Fibroblast of skin of right quadriceps (primary cell): Measurements from ENCODE around the gene DCLK1.

Experiments used
- DNase-seq: peaks from one replicate; pipeline ENCODE4 v3.0.0-alpha.2; 2013

Gene DCLK1

GRCh38 chr13:35732565-35732964 is 398.6 kb downstream of the DCLK1 start:
- no peak for DNase-seq

DNA sequence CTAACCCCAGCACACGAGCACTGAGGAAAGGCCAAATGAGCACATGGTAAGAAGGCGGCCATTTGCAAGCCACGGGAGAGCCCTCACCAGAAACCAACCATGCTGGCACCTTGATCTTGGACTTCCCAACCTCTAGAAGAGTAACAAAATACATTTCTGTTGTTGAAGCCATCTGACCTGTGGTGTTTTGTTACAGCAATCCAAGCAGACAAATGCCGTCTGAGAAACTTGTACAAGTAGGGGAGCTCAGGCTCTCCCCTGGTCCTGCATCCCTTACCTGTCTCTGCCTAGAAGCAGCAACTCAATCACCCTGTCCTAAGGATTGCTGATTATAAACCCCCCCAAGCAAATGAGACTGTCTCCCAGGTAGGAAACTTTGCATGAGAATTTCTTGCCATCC is 399.7 kb downstream of the DCLK1 start:
- no peak for DNase-seq

DNA sequence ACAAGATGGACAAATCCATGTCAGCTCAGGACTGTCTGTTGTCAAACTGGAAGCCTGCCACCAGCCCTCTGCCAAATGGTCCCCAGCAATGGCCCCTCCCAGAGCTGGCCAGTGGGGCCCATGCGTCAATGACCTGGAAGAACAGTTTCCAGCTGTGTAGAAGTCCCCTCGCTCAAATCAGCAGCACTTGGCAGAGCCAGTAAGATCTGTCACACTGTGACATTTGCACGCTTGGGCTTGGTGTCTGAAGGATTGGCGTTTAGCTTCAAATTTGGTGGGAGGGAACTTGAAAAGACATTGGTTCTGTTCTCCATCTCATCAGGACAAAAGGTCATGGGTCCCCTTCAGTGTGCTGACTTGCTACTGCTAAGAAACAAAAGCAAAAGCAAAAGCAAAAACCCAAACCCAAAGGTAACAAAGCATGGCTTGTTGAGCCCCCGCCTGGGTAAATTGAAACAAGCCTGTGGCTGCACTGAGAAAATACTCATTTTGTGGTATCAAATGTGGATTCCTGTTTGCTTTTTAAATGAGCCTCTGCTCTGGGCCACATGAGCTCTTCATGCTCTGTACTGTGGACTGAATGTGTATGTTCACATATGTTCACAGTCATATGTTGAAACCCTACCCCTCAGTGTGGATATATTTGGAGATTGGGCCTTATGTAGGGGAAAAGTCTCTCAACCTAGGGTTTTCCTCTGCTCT is 401.1 kb downstream of the DCLK1 start:
- DNase-seq: no peak

DNA sequence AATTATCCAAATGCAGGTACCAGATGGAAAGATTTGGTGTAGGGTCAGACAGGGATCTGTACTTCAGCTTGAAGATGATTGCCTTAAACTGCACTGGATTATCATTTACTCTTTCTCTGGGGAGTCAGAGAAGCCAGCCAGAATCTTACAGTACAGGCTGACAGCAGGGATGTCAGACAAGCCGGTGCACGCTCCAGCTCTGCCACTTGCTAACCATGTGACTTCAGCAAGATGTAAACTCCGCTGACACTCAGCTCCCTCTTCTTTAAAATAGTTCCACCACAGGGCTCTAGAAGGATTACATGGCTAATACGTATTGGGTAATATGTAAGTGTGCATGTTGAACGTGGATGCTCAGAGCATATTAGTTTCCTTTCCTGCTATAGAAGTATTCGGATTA is 403.3 kb downstream of the DCLK1 start:
- no peak for DNase-seq

GRCh38 chr13:35724446-35724845 is 406.7 kb downstream of the DCLK1 start:
- peak; percentile 39 for DNase-seq

DNA sequence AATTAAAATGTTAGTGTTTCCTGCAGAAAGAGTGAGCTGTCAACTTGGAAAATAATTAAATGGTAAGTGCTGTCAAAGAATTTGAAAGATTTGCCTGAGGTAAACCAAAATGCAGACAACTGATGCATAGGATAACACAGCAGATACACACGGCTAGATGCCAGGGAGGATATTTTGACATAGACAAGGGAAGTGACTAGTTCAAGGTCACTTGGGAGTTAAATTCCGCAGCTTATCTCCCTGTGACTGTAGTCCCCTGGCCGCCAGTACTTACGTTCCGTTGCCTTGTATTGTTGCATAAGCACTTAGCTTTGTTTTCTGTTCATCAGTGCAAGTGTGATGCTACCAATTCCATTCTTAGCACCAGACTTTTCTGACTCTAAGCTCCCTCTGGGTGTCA is 407.4 kb downstream of the DCLK1 start:
- DNase-seq: peak; percentile 69

- peak; percentile 39 for DNase-seq
Measured at GRCh38 chr13:35723053-35723461, 408.1 kb downstream of the DCLK1 start.

- DNase-seq: no peak
Measured at GRCh38 chr13:35722458-35723052, 408.6 kb downstream of the DCLK1 start.

- DNase-seq: peak; percentile 73
Measured at GRCh38 chr13:35720690-35721554, 410.3 kb downstream of the DCLK1 start.

- DNase-seq: no peak
Measured at GRCh38 chr13:35720290-35720689, 410.9 kb downstream of the DCLK1 start.
